ENCODE data around the gene ERVW-1. TPM values are rescaled to one million over a fixed set of nuclear protein-coding genes. Genes with fewer than 3 reads are reported as not detected.

The ERVW-1 gene, protein sequence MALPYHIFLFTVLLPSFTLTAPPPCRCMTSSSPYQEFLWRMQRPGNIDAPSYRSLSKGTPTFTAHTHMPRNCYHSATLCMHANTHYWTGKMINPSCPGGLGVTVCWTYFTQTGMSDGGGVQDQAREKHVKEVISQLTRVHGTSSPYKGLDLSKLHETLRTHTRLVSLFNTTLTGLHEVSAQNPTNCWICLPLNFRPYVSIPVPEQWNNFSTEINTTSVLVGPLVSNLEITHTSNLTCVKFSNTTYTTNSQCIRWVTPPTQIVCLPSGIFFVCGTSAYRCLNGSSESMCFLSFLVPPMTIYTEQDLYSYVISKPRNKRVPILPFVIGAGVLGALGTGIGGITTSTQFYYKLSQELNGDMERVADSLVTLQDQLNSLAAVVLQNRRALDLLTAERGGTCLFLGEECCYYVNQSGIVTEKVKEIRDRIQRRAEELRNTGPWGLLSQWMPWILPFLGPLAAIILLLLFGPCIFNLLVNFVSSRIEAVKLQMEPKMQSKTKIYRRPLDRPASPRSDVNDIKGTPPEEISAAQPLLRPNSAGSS
- total RNA-seq = not detected in 2 replicates

DNA sequence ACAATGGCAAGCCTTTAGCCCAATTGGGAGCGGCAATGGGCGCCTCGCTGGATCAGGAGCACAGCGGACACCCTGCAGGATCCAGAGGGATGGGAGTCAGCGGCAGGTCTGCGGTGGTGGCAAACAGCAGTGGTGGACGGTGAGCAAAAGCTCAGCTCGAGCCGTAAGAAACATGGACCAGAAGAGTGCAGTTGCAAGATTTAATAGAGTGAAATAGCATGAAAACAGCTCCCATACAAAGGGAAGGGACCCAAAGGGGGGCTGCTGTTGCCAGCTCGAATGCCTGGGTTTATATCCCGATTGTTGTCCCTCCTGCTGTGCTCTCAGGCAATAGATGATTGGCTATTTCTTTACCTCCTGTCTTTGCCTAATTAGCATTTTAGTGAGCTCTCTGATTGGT, at the start of gene ERVW-1:
Gene ERVW-1 (minus strand): TSS at position 266 of the 400 bp plus-strand sequence. CDS start 7,565 bp downstream, outside the sequence.

DNA sequence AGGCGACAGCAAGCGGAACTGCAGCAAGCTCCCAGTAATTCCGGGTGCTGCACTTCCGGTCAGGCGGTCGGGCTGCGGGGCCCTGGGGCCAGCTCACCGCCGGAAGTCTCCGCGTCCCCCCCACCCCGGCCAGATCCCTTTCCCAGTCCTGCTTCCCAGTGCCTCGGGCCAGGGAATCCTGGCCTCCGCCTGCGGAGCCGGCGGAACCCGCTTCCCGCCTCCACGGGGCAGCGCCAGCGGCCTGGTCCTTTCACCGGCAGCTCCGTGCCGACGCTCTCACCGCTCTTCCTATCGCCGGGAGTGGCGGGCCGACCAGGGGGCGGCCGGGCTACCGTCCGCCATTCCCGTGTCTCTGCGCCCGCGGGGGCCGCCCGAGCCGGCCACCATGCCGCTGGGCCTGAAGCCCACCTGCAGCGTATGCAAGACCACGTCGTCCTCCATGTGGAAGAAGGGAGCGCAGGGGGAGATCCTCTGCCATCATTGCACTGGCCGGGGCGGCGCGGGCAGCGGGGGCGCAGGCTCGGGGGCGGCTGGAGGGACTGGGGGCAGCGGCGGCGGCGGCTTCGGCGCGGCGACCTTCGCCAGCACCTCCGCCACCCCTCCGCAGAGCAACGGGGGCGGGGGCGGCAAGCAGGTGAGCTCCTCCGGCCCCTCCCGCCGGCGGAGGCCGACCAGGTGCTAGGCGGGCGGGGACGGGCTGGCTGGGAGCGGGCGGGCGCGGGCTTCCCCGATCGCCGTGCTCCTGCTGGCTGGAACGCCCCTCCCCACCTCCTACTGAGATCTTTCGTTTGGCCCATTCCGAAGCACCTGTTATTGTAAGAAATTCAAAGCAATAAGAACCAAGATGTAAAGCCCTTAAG, 30.2 kb downstream of the ERVW-1 start, which contains the start of gene GATAD1:
Gene GATAD1 (plus strand): TSS at position 138 of the 860 bp plus-strand sequence. CDS start 248 bp downstream, at position 386.

Other genes with a start within 250 kb of the ERVW-1 start
- gene KRIT1, start 232.0 kb downstream of the ERVW-1 start, total RNA-seq = 55.0 and 56.7 TPM in 2 replicates
- 63.7 and 65.0 TPM in 2 replicates for gene ANKIB1, start 232.0 kb downstream of the ERVW-1 start, total RNA-seq
- 26.1 and 27.7 TPM in 2 replicates for gene GATAD1, start 30.5 kb downstream of the ERVW-1 start, total RNA-seq
- 13.8 and 14.5 TPM in 2 replicates for gene PEX1, start 50.6 kb upstream of the ERVW-1 start, total RNA-seq
- gene RBM48, start 50.8 kb upstream of the ERVW-1 start, total RNA-seq = 8.1 and 8.7 TPM in 2 replicates
- gene FAM133B, start 112.4 kb upstream of the ERVW-1 start, total RNA-seq = 12.2 and 12.6 TPM in 2 replicates

Data from smooth muscle cell of the pulmonary artery (primary cell).